ENCODE measurements around the gene DHRSX. TPM values are rescaled to one million over a fixed set of nuclear protein-coding genes. Genes with fewer than 3 reads are reported as not detected.

DHRSX gene
- total RNA-seq, 1 experiment from 2014 or later: 21.5 TPM

DNA sequence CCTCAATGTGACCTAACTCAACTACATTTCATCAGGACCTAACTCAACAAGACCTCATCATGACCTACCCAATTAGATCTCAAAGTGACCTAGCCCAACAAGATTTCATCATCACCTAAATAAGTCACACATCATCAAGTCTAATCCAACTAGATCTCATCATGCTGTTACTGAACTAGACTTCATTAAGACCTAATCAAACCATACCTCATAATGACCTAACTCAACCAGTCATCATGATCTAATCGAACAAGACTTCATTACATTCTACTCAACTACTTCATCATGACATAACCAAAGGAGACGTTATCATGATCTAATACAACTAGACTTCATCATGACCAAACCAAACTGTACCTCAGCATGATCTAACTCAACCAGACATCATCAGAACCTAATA, 82.8 kb downstream of the DHRSX start:
- no peak overlapping the region for H3K4me3 Mint-ChIP-seq (ENCODE audit: low read depth, unreplicated experiment)
- DNase-seq: no peak

GRCh38 chrX:2416851-2417604, 83.7 kb downstream of the DHRSX start:
- intact Hi-C loops (cut with micrococcal nuclease; ENCODE audit: unreplicated experiment): no loop called here
- DNase-seq: no peak
- no peaks in the 10 kb centered on the region for H3K36me3 Mint-ChIP-seq (ENCODE audit: insufficient read depth, unreplicated experiment)
- H3K27ac Mint-ChIP-seq (ENCODE audit: unreplicated experiment): no peak overlapping the region
- H3K4me3 Mint-ChIP-seq (ENCODE audit: low read depth, unreplicated experiment): no peak overlapping the region
- no peaks in the 10 kb centered on the region for H3K27me3 Mint-ChIP-seq (ENCODE audit: unreplicated experiment)
- CTCF ChIA-PET: no interaction called here
- H3K4me1 Mint-ChIP-seq (ENCODE audit: low read depth, unreplicated experiment): no peaks in the 10 kb centered on the region
- no peak for TF ChIP-seq CTCF (IDR thresholded peaks at IDR 0.05; ENCODE audit: unreplicated experiment)
- no TSS peak for BruUV-seq (replicated peaks)
- no peaks in the 10 kb centered on the region for H3K9me3 Mint-ChIP-seq (ENCODE audit: low read depth, unreplicated experiment)

More for the DNA sequence above, 82.8 kb downstream of the DHRSX start:
- no peak for TF ChIP-seq CTCF (IDR thresholded peaks at IDR 0.05; ENCODE audit: unreplicated experiment)
- H3K4me1 Mint-ChIP-seq (ENCODE audit: low read depth, unreplicated experiment): no peaks in the 10 kb centered on the region
- no peaks in the 10 kb centered on the region for H3K9me3 Mint-ChIP-seq (ENCODE audit: low read depth, unreplicated experiment)
- no peaks in the 10 kb centered on the region for H3K27me3 Mint-ChIP-seq (ENCODE audit: unreplicated experiment)
- no peak overlapping the region for H3K27ac Mint-ChIP-seq (ENCODE audit: unreplicated experiment)
- CTCF ChIA-PET: no interaction called here
- H3K36me3 Mint-ChIP-seq (ENCODE audit: insufficient read depth, unreplicated experiment): no peaks in the 10 kb centered on the region
- BruUV-seq (replicated peaks): no TSS peak
- intact Hi-C loops (cut with micrococcal nuclease; ENCODE audit: unreplicated experiment): no loop called here

DNA sequence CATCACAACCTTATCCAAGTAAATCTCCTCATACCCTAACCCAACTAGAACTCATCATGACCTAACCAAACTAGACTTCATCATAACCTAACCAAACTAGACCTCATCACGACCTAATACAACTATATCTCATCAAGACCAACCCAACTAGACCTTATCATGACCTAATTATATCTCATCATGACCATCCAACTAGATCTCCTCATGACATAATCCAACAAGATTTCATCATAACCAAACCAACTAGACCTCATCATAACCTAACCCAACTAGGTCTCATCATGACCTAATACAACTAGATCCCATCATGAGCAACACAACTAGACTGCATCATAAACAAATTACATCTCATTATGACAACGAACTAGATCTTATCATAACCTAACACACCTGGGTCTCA, 86.4 kb downstream of the DHRSX start:
- DNase-seq: no peak
- Mint-ChIP-seq H3K27ac (ENCODE audit: unreplicated experiment) (no peak overlapping the region), H3K36me3 (ENCODE audit: insufficient read depth, unreplicated experiment) (peaks cover 6% of the 10 kb centered on the region), H3K4me1 (ENCODE audit: low read depth, unreplicated experiment) (peaks cover 13% of the 10 kb centered on the region), H3K27me3 (ENCODE audit: unreplicated experiment) (no peaks in the 10 kb centered on the region), H3K4me3 (ENCODE audit: low read depth, unreplicated experiment) (no peak overlapping the region), H3K9me3 (ENCODE audit: low read depth, unreplicated experiment) (no peaks in the 10 kb centered on the region)
- CTCF ChIA-PET: no interaction called here
- no TSS peak for BruUV-seq (replicated peaks)
- intact Hi-C loops (cut with micrococcal nuclease; ENCODE audit: unreplicated experiment): no loop called here
- TF ChIP-seq CTCF (IDR thresholded peaks at IDR 0.05; ENCODE audit: unreplicated experiment): no peak

GRCh38 chrX:2413969-2414368, 86.8 kb downstream of the DHRSX start:
- no peak for TF ChIP-seq CTCF (IDR thresholded peaks at IDR 0.05; ENCODE audit: unreplicated experiment)
- peaks cover 6% of the 10 kb centered on the region for H3K36me3 Mint-ChIP-seq (ENCODE audit: insufficient read depth, unreplicated experiment)
- no peaks in the 10 kb centered on the region for H3K27me3 Mint-ChIP-seq (ENCODE audit: unreplicated experiment)
- DNase-seq: no peak
- no TSS peak for BruUV-seq (replicated peaks)
- H3K4me3 Mint-ChIP-seq (ENCODE audit: low read depth, unreplicated experiment): no peak overlapping the region
- H3K4me1 Mint-ChIP-seq (ENCODE audit: low read depth, unreplicated experiment): peaks cover 13% of the 10 kb centered on the region
- intact Hi-C loops (cut with micrococcal nuclease; ENCODE audit: unreplicated experiment): no loop called here
- no peaks in the 10 kb centered on the region for H3K9me3 Mint-ChIP-seq (ENCODE audit: low read depth, unreplicated experiment)
- CTCF ChIA-PET: no interaction called here
- H3K27ac Mint-ChIP-seq (ENCODE audit: unreplicated experiment): no peak overlapping the region
